Activated CD8-positive, alpha-beta memory T cell treated with anti-CD3 and anti-CD28 coated beads, Interleukin-2, amount 50 U/mL, for 1 hour (primary cell): ENCODE measurements around the gene AQR.

Experiments used
- DNase-seq: peaks from one replicate; pipeline ENCODE4 v3.0.0-alpha.2; 2020; ENCODE audit errors: extremely low read depth

AQR gene

GRCh38 chr15:34879107-34879506, 90.4 kb downstream of the AQR start:
- no peak for DNase-seq

- no peak for DNase-seq
Measured at GRCh38 chr15:34876640-34877039, 92.9 kb downstream of the AQR start.

GRCh38 chr15:34869110-34869509, 100.4 kb downstream of the AQR start:
- DNase-seq, result no peak

DNA sequence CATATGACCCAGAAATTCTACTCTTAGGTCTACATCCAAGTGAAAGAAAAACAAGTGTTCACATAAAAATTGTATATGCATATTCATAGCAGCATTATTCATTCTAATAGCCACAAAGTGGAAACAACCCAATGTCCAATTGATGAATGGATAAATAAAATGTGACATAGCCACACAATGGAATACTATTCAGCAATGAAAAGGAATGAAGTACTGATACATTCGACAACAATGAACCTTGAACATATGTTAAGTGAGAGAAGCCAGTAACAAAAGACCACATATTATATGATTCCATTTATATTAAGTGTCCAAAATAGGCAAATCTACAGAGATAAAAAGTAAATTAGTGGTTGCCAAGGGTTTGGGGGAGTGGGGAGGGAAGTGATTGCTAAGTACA, 104.0 kb downstream of the AQR start:
- no peak for DNase-seq

GRCh38 chr15:34861214-34861613, 108.3 kb downstream of the AQR start:
- no peak for DNase-seq

DNA sequence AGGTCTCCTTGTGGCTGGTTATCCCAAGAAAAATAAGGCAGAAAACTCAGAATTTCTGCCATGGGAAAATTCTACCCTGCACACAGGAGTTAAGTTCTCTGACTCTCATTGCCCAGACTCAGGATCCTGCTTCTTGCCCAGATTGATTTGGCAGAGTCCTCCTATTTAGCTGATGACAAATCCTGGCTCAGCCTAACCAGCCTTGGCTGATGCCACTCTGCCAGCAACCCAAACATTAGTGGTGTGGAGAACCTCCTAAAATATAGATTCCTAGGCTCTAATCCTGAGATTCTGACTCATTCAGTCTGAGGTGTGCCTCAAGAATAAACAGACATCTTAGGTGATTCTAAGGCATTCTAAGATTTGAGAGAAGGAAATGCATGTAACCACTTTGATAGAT, 113.6 kb downstream of the AQR start:
- DNase-seq, result no peak

DNA sequence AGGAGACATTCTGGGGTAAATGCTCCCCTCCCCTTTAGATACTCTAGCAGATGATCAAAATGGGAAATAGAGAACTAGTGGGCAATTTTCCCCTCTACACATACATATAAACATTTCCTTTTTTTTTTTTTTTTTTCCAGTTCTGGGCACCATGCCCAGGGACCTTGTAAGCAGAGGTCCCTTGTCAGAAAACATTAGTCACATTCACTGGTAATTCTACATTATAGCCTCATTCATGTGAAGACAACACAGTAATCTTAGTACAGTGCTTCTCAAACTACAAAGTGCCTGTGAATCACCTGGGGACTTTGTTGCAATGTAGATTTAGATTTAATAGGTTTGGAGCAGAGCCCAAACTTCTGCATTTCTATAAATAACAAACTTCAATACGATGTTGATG, 114.1 kb downstream of the AQR start:
- no peak for DNase-seq

GRCh38 chr15:34854232-34854631, 115.3 kb downstream of the AQR start:
- DNase-seq, result no peak

DNA sequence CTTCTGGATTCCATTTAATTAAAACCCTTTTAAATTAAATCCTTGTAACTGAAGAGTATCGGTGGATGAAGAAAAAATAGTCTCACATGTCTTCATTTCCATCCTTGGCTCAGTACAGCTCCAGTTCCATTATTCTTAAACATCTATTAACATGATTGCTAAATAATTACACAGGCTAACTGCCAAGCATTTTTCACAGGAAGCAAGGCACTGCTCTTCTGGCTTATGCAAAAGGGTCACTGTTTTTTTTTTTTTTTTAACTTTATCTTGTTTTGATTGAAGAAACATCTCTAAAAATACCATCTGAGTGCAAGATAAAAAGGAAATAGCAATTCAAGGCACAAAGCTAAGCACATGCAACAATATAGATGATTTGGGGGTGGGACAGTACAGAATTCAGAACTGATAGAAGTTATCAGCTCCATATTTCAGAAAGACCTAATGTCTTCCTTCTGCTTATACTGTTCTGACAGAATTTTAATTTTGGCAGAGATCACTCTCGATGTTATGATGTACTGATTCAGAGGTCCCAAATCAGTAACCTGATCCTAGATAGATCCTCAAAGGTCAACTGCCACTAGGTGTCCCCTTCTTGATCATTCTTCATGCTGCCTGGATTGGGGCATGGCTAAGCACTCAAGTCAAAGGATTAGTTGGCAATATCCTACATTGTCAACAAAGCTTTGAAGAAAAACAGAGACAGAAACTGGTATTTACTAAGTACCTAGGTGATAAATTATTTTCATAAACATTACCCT, 116.4 kb downstream of the AQR start:
- no peak for DNase-seq

DNA sequence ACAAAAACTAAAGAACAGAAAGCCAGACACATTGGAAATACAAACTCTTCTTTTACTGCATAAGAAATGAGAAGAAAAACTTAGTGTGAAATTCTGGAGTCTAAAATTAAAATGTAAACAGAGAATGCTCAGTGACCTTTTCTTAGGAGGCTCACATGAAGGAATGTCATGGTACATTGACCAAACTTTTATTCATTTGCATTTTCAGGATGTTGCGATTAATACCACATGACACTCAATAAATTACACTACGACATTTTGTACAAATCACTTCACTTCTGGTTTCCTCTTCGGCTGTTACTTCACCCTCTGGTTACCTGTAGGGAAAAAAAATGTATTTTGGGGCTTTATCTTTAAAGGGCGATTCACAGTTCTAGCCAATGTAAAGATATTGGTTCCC, 117.8 kb downstream of the AQR start:
- DNase-seq, result no peak

DNA sequence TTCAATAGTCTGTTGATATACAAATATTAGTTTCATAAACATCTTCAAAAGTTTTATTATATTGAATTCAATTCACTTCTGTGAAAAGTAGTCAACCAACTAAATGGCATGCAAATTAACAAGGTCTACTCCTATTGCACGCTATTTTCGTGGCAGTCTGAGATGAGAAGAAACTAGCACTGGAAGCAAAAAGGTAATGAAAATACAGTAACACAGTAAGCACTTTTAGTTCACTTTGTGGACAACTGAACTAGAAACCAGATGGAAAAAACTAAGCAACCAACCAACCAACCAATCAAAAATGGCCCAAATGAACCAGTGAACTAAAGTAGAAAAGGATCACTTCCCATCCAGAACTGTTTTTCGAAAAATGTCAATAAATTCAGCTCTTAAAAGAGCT, 118.5 kb downstream of the AQR start:
- no peak for DNase-seq

- DNase-seq, result no peak
Measured at GRCh38 chr15:34850121-34850520, 119.4 kb downstream of the AQR start.

DNA sequence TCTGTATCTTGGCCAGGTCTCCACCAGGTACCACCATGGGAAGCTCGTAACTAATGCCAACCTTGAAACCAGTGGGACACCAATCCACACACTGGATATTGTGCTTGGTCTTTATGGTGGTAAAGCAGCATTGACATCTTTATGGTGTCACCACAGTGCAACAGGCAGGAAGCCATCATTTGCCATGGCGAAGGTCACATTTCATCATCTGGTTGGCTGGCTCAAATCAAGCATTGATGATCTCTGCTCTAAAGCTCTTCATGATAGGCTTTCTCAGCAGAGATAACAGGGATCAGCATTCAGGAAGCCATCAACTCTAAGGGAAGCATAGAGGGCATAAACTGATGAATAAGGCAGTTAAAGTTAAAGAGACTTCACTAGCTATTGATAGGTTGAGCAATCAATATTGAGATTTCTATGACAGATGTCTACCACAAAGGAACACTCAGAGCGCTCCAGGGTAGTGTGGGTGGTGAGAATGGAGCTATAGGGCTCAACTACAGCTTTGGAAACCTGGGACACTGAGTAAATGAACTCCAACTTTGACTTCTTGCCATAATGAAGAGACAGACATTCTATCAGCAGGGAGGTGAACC, 120.1 kb downstream of the AQR start:
- DNase-seq, result no peak

- DNase-seq, result no peak
Measured at GRCh38 chr15:34847598-34847997, 121.9 kb downstream of the AQR start.

GRCh38 chr15:34841262-34841725, 128.2 kb downstream of the AQR start:
- no peak for DNase-seq

DNA sequence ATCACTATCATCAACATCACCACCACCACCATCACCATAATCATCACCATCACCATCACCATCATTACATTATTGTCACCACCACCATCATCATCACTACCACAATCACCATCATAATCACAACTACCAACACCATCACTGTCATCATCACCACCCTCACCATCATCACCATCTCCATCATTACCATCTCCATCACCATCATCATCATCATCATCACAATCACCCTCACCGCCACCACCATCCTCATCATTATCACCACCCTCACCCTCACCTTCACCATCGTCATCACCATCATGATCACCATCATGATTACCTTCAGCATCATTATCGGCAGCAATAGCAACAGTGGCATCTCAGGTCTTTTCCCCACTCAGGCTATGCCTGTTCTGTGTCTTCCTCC, 131.3 kb downstream of the AQR start:
- no peak for DNase-seq

DNA sequence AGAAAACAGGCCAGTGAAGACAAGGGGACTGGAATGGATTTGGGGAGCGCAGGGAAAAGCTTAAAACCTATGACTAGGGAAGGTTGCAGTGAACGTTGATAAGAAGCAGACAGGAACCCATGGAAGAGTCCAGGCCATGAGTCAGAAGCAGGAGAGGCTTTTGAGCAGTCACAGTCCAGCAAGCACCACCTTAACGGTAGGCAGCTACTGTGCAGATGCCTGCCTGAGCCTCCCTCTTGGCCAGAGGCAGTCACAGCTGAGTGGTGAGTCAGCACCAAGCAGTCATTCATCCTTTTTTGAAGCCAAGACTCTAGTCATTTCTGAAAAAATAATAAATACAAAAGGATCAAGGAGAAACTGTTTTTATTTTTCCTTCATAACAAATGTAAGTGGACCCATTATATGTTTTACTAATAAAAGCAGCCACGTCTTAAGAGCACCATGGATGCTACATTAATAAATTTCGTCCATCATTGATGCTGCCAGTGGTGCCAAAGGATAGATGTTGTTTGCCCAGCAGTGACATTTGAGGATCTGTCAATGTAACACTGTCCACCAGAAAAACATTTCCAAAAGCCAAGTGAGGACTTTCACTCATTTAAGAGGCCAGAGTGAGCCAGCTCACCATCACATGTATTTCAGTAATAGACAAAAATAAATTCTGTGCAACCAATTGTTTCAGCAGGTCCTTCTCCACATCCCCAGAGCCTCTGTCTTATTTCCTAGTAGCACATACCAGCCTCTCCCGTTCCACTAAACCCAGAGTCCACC, 132.1 kb downstream of the AQR start:
- no peak for DNase-seq

DNA sequence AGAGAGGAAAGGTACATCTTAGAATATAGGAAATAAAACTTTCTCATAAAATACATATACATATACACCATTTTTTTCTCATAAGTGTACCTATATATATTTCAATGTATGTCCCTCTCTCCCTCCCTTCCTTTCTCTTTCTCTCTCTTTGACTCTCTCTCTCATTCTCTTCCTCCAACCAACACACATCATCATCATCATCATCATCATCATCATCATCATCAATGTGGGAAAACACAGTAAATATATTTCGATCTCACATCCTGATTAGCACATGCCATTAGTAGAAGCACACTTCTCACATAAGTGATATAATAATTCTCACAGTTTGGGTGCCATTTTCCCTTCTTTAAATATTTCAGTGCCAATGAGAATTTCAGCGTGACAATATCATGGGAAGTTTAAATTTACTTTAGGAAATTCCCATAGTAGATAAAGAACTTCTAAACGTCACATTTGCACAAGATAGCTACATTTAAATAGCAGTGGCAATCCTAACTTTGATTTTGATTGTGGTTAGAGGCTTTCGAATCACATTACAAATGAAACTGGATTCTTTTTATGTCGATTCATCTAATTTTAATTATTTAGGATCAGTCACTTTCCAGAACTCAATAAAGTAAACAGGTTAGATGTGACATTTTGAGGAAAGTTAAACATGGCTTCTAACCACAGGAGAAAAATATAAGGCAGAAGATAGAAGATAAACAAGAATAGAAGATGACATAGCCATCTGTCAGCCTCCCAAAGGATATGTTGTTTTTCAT, 141.2 kb downstream of the AQR start:
- DNase-seq, result no peak

DNA sequence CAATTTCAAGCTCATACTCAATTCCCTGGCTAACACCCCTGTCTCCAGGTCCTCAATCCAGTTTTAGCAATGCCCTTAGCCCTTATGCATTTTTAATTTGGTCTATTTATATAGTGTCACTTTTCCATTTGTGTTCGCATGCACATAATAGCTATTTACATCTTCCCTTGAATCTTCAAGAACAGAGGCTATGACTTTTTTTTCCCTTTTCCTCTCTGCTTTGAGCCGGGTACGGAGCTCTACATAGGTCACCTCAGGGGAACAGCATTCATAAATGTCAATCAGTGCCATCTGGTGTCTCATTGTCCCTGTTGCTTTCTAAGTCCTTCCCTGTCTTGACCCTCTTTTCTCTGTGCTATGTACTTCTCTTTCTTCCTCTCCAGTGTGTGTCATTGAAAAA, 147.7 kb downstream of the AQR start:
- DNase-seq, result no peak

- no peak for DNase-seq
Measured at GRCh38 chr15:34820110-34820509, 149.4 kb downstream of the AQR start.

DNA sequence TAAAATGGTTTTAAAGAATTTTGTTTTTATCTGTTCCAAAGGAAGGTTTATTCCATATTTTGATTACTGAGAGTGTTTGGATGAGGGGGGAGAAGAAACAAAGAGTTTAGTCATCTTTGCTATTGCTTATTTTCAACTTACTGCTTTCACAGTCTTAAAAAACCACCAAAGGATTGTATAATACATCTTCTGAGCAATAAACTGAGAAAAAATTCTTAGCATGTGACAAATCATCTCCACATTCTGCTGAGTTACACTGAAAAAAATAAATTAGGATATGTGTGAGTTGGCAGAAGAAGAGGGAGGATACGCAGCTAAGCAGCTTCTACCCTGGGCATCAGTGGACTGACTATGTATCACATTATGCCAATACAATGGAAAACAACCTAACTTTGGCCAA, 151.0 kb downstream of the AQR start:
- DNase-seq, result no peak

GRCh38 chr15:34815836-34816235, 153.7 kb downstream of the AQR start:
- no peak for DNase-seq
